Right atrium auricular region (tissue), 2 donors: ENCODE measurements around the gene TEX264. TPM values are rescaled to one million over a fixed set of nuclear protein-coding genes. Genes with fewer than 3 reads are reported as not detected.

Experiments used
- DNase-seq: peaks from one replicate; pipeline ENCODE4 v3.0.0-alpha.2; 2019; ENCODE audit warnings: low spot score
- H3K27ac ChIP-seq, 2 donors: fragments of 200-600 bp; sonication (generic); 1 replicate in 1 of 2; 2 replicates in 1 of 2; pipeline ENCODE4 v1.5.1; 2016 to 2019
- H3K27me3 ChIP-seq, 2 donors: fragments of 200-600 bp; sonication (generic); one replicate each; pipeline versions ENCODE4 v1.5.1 to v1.6.0; 2017 to 2019
- H3K36me3 ChIP-seq: fragments of 200-600 bp; sonication (generic); one replicate; pipeline ENCODE4 v1.5.1; 2016
- H3K4me1 ChIP-seq, 2 donors: fragments of 200-600 bp; sonication (generic); one replicate each; pipeline versions ENCODE4 v1.5.1 to v1.6.0; 2017 to 2019
- H3K4me3 ChIP-seq, 2 donors: fragments of 200-600 bp; sonication (generic); 1 replicate in 1 of 2; 2 replicates in 1 of 2; pipeline ENCODE4 v1.5.1; 2017 to 2019; ENCODE audit warnings: mild to moderate bottlenecking in 1 of 2, moderate library complexity in 1 of 2
- H3K9me3 ChIP-seq, 2 donors: fragments of 200-600 bp; sonication (generic); one replicate each; pipeline ENCODE4 v1.5.1; 2019
- total RNA-seq, 2 donors: library from RNA; depleted of rRNA; stranded (reverse); fragments of >200 nt; gene quantifications; one replicate each; pipeline ENCODE4 v1.1.0, GENCODE V29; 2016
- TF ChIP-seq, protein P1 (sequence below), 2 donors: fragments of 200-600 bp; sonication (generic); IDR thresholded peaks; one replicate each; pipeline ENCODE4 v1.5.1; 2019; ENCODE audit warnings: antibody characterized with exemption in 2 of 2

The TEX264 gene
- total RNA-seq, 2 donors from 2014 or later: 55.9 to 62.3 TPM

DNA sequence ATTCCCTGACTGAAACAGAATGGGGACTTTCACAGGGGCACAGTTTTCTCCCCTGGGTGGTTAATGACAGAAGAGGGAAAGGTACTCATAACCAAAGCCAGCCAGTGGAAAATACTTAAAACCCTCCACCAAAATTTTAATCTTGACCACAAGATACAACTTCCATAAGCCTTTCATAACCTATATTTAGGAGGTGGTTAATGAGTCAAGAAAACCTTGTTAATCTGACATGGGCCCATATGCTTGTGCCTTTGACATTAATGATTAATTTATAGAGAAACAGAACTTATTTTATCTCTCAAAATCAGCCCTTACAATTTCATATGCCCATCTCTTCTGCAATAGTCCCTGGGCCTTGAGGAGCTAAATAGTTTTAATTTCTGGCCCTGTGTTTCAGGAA, 76.8 kb downstream of the TEX264 start:
- Histone ChIP-seq H3K27ac (no peak overlapping the region), H3K27me3 (no peaks in the 10 kb centered on the region), H3K9me3 (no peaks in the 10 kb centered on the region), H3K36me3 (no peaks in the 10 kb centered on the region), H3K4me1 (no peaks in the 10 kb centered on the region), H3K4me3 (no peak overlapping the region)
- no peak for DNase-seq
- TF ChIP-seq, protein P1, sequence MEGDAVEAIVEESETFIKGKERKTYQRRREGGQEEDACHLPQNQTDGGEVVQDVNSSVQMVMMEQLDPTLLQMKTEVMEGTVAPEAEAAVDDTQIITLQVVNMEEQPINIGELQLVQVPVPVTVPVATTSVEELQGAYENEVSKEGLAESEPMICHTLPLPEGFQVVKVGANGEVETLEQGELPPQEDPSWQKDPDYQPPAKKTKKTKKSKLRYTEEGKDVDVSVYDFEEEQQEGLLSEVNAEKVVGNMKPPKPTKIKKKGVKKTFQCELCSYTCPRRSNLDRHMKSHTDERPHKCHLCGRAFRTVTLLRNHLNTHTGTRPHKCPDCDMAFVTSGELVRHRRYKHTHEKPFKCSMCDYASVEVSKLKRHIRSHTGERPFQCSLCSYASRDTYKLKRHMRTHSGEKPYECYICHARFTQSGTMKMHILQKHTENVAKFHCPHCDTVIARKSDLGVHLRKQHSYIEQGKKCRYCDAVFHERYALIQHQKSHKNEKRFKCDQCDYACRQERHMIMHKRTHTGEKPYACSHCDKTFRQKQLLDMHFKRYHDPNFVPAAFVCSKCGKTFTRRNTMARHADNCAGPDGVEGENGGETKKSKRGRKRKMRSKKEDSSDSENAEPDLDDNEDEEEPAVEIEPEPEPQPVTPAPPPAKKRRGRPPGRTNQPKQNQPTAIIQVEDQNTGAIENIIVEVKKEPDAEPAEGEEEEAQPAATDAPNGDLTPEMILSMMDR (IDR thresholded peaks at IDR 0.05): no peak

DNA sequence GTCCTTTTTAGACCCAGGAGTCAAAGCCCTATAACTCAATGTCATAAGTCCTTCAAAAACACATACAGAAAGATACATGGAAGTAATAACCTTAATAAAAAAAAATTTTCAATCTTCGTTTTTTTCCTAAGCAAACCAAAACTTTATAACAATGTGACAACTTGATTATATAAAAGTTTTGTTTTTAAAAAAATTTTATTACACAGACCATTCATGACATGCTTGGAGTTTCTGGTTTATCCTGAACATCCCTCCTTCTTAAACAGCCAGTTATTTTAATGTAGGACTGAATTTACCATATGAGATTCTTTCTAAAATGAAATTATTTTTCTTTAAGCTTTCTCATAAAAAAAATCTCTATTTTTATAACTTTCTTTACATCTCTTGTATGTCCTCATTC, 77.3 kb downstream of the TEX264 start:
- H3K9me3 ChIP-seq: no peaks in the 10 kb centered on the region
- TF ChIP-seq, protein P1 (IDR thresholded peaks at IDR 0.05): no peak
- H3K27ac ChIP-seq: no peak overlapping the region
- no peaks in the 10 kb centered on the region for H3K27me3 ChIP-seq
- H3K36me3 ChIP-seq: no peaks in the 10 kb centered on the region
- no peak for DNase-seq
- H3K4me1 ChIP-seq: no peaks in the 10 kb centered on the region
- H3K4me3 ChIP-seq: no peak overlapping the region

DNA sequence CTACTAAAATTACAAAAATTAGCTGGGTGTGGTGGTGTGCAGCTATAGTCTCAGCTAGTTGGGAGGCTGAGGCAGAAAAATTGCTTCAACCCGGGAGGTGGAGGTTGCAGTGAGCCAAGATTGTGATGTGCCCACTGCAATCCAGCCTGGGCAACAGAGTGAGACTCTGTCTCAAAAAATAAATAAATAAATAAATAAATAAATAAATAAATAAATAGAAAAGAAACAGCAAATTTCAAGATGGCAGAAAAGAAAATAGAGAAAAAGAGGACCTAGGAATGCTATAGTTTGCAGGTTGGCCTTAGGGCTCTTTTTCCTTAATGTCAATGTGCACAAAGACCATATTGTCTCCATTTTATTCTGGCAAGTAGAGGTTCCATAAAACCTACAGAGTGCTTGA, 79.8 kb downstream of the TEX264 start:
- no peak for DNase-seq
- Histone ChIP-seq H3K4me3 (no peak overlapping the region), H3K4me1 (no peaks in the 10 kb centered on the region), H3K36me3 (no peaks in the 10 kb centered on the region), H3K27me3 (no peaks in the 10 kb centered on the region), H3K9me3 (no peaks in the 10 kb centered on the region), H3K27ac (no peak overlapping the region)
- TF ChIP-seq, protein P1 (IDR thresholded peaks at IDR 0.05): no peak

DNA sequence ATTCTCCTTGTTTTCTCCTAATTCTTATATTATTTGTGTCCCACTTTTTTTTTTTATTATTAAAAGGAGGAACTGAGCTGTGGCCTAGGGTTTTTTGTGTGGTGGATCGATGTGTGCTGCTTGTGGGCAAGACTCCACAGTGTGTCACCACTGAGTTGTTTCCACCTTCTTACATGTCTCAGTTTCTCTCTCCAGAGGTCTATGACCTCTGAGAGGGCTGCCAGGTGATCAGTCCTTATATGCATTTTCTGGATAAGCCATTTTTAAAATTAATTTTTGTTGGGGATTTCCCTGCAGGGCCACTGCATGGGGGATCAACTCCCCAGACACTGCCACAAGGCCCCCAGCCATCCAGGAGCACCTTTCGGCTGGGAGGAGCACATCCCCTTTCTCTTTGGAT, 80.2 kb downstream of the TEX264 start:
- Histone ChIP-seq H3K36me3 (no peaks in the 10 kb centered on the region), H3K4me1 (no peaks in the 10 kb centered on the region)

More for the DNA sequence above, 80.2 kb downstream of the TEX264 start:
- DNase-seq: no peak
- Histone ChIP-seq H3K27ac (no peak overlapping the region), H3K27me3 (no peaks in the 10 kb centered on the region), H3K9me3 (no peaks in the 10 kb centered on the region), H3K4me3 (no peak overlapping the region)
- TF ChIP-seq, protein P1 (IDR thresholded peaks at IDR 0.05): no peak

Other genes starting within 250 kb of the TEX264 start
- 10 to 100 TPM; 10.8 to 15.6 TPM for gene DCAF1, start 171.2 kb upstream of the TEX264 start, total RNA-seq
- gene RAD54L2, start 132.5 kb upstream of the TEX264 start, total RNA-seq: 10 to 100 TPM in 1 of 2 donors, 1 to 10 TPM in 1; 7.8 to 10.8 TPM
- under 1 TPM; 0.16 to 0.19 TPM for gene GRM2, start 35.8 kb downstream of the TEX264 start, total RNA-seq
- not detected for gene IQCF6, start 108.0 kb downstream of the TEX264 start, total RNA-seq
- not detected for gene IQCF2, start 190.4 kb downstream of the TEX264 start, total RNA-seq
- gene IQCF5, start 204.3 kb downstream of the TEX264 start, total RNA-seq: not detected
- not detected for gene IQCF1, start 232.1 kb downstream of the TEX264 start, total RNA-seq